Activated CD8-positive, alpha-beta memory T cell treated with anti-CD3 and anti-CD28 coated beads, Interleukin-2, amount 50 U/mL, for 4 hours (primary cell): ENCODE measurements around the gene SHLD3.
"Not testable (repeated sequence)": the region's sequence is repeated elsewhere in the genome, so short reads cannot be mapped to it uniquely, and the experiment has no call there.

Source experiments
- DNase-seq: peaks from one replicate; pipeline ENCODE4 v3.0.0-alpha.2; 2020

Gene SHLD3, protein sequence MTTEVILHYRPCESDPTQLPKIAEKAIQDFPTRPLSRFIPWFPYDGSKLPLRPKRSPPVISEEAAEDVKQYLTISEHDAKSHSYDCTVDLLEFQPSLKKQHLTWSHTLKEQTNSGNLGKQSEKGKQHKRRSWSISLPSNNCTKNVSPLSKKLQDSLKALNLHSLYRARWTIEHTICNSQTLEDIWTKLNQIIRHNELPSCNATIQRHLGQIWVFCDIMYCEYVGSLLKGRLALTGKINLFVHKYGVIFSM

DNA sequence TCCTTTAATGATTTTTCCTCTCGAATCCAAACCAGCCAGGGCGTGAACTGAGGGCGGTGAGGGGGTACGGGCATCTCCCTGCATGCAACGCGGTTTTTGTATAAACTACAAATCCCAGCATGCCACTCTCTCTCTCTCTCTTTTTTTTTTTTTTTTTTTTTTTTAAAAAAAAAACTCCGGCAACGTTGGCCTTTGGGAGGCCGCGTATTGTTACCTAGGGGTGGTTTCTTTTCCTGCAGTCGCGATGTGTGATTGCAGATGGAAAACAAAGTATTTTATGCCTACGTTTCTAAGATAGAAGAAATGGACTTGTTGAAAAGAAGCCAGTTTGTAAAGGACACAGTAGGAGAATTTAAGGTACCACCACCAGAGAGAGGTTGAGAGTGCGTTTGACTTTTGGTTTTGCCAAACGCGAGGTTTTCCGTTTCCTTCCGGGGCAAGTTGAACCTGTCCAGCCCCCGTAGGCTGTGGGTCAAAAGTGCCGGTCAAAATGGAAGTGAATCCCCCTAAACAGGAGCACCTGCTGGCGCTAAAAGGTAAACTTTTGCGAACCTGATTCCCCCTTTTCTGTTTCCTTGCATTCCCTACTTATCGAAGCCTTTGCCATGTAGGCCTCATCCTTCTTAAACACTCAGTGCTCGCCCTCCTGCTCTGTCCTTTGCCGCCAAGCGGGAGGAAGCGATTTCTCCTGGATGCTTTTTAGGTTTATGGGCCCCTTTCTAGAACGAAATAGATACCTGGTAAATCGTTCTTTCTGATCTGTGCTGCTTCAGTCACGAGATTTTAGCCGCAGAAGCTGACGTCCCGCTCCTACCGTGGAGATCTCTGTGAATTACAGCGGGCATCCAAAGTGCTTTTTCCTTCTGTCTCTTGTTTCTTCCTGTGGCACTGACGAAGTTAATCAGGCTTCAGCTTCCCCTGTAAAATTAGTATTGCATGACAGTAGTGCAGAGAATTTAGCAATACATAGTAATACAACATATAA is at the start of gene SHLD3, which contains the start of gene TRAPPC13:
TSS of gene SHLD3 (plus strand) at position 457 of the 985 bp plus-strand sequence. CDS start 4,561 bp downstream, outside the sequence.
TSS of gene TRAPPC13 (plus strand) at position 457 of the 985 bp plus-strand sequence. CDS start at position 491, 34 bp downstream.
- DNase-seq = peak; percentile 74

DNA sequence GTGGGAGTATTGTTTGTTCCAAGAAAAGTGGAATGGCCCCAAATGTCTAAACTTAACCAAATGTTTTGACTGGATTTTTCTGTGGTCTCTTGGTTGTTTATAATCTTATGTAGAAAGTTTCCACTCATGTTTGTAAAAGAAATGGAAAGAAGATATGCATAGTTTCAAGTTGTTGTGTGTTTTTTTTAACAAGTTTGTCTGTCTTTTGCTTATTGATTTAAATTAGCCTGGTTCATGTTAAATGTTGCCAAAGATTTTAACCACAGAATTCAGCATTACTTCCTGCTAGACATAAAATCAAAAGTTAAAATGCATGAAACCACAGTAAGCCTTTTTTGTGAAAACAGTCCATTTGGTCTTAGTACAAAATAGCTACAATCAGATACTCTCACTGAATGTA is 47.7 kb upstream of the SHLD3 start:
- DNase-seq = no peak

DNA sequence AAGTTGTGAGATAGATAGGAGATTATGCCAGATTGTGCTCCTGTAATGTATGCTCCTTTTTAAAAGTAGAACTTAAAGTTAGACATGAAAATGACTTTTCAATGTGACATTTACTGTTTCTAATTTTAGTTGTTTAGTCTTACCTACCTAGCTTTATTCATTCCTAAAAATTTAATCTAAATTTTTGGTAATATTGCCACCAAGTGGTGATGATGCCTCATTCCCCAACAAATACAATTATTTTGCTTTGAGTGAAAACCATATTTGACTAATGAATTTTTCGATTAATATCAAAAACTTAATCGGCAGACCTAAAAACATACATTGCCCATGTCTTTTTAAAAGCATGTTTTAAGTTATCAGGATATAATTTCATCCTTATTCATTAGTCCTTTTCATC is 36.1 kb upstream of the SHLD3 start:
- no peak for DNase-seq

DNA sequence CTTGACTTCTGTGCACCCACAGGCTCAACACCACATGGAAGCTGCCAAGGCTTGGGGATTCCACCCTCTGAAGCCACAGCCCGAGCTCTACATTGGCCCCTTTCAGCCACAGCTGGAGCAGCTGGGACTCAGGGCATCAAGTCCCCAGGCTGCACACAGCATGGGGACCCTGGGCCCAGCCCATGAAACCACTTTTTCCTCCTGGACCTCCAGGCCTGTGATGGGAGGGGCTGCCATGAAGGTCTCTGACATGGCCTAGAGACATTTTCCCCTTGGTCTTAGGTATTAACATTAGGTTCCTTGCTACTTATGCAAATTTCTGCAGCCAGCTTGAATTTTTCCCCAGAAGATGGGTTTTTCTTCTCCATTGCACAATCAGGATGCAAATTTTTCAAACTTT is 23.1 kb upstream of the SHLD3 start:
- DNase-seq = not testable (repeated sequence)

DNA sequence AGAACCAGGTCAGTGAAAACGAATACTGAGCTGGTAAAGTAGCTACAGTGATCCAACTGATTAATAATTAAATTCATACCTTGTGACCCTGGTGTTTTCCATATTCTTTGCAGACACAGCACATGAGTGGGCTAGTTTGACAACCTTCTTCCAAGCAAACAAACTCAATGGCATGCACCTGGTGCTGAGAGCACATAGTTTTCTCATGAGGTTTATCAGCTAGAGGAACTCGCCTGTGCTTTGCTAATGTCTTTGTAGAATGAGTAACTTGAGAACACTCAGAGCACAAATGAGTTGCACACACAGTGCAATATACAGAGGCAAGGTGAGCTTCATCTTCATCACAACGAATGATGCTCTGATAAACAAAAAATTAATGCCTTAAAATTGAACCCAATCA is 13.3 kb upstream of the SHLD3 start:
- DNase-seq = no peak

DNA sequence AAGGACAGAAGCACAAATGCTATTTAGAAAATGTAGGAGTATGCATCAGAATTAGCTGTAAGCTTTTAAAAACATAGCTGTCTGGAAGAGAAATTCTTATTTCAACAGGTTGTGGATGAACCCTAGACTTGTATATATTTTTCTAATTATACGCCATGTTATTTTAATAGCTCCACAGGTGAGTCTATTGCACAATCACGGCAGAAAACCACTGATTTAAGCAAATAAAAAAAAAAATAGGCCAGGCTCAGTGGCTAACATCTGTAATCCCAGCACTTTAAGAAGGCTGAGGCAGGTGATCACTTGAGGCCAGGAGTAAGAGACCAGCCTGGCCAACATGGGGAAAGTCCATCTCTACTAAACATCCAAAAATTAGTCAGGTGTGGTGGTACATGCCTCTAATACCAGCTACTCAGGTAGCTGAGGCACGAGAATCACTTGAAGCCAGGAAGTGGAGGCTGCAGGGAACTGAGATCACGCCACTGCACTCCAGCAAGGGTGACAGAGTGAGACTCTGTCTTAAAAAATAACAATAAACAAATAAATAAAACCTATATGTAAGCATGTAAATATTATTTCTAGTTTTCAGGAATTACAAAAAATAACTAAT is 12.4 kb upstream of the SHLD3 start:
- DNase-seq = no peak

DNA sequence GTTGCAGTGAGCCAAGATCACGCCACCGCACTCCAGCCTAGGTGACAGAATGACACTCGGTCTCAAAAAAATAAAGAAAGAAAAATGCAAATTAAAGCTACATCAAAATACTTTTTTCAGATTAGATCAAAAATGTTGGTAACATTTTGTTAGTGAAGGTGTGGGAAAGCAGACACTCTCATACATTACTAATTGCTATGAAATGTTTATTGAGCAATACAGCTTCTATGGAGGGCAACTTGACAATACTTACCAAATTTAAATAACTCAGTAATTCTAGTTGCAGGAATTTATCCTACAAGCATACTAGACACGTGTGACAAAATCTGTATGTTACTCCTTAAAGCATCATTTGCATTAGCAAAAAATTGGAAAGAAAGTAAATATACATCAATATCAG is 4.8 kb upstream of the SHLD3 start:
- DNase-seq = no peak

DNA sequence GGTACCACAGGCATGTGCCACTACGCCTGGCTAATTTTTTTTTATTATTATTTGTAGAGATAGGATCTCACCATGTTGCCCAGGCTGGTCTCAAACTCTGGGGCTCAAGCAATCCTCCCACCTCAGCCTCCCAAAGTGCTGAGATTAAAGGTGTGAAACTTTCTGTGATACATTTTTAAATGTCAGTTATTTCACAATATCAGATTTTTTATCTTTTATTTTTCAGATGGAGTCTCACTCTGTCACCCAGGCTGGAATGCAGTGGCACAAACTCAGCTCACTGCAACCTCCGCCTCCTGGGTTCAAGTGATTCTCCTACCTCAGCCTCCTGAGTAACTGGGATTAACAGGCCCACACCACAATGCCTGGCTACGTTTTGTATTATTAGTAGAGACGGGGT is 2.9 kb upstream of the SHLD3 start:
- not testable (repeated sequence) for DNase-seq

DNA sequence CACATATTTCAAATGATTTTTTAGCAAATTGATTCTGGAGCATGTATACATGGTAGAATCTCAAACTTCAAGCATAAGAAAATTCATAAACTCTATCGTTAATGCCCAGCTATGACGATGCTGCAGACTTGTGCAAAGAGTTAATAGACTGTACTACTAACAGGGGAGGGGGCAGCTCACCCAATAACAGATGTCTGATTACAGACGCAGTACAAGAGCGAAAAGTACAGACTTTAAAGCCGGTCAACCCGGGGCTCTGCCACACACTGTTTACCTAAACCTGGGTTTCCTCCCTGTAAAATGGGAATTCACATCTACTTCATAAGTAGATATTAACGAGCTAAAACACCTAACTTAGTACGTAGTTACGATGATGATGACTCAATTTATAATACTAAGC is 1.3 kb upstream of the SHLD3 start:
- no peak for DNase-seq

DNA sequence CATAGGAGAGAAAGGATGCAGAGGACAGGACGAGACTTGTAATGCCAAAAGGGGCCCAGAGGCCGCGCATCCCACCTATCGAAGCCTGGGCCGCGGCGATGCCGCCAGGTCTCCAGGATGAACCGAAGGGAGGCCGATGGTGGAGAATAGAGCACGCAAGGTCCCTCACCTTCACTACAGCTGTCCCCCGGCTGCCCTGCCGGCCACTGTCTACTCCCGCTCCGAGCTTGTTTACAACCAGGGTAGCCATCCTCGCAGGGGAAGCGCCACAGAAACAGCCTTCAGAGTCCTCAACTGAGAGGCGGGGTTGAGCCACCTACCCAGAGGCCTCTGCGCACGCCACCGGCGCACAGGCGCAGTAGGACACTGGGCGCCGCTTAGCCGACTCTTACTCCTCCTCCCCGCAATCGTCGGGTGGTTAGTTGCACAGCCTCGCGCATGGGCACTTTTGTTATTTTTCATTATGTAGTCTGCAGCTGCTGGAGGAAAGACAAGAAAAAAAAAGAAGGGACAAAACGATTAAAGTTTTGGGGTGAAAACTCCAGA is 729 bp upstream of the SHLD3 start, which contains the start of gene TRIM23:
TSS of gene TRIM23 (minus strand) at position 309 of the 546 bp plus-strand sequence. CDS start at position 250, 59 bp downstream.
- peak; percentile 87 for DNase-seq

DNA sequence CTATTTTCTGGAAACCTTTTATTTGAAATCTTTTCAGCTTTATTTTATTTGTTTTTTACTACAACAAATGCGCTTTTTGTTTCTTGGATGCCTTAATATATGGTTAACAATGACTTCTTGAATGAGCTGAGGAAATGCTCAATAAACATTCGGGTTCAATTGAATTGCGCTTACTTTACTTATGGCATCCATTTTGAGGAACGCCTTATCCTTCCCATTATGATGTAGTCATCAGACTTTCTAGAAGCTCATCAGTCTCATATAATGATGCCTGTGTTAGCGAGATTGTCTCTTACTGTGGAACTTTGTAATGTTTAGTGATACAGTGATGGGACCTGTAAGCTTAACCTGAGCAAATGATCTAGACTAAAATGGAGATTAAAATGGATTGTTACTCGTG is 916 bp downstream of the SHLD3 start:
- no peak for DNase-seq

DNA sequence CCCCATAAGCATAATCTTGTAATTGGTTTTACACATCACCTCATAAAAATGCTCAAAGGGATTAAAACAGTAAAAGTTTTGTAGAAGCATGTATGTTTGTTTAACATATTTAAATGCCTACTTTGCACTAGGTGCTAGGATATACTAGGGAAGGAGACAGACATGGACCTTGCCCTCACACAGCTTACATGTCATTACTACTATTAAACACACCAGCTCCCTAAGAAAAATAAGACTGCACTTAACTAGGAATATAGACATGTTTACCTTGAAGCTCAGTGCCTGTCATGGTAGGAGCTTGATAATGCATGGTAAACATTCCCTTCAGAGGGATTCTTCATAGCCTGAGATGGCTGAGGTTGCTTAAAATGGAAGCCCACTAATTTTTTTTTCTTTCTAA is 6.2 kb downstream of the SHLD3 start:
- DNase-seq = no peak

DNA sequence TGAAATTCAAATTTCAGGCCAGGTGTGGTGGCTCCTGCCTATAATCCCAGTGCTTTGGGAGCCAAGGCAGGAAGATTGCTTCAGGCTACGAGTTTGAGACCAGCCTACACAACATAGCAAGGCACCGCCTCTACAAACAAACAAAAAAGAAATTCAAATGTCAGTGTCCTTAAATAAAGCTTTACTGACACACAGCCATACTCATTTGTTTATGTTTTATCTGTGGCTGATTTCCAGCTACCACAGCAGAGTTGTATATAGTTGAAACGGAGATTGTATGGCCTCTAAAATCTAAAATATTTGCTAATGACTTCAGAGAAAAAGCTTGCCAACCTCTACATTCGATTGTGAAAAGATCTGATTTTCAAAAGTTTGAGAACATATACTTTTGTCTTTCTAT is 15.4 kb downstream of the SHLD3 start:
- DNase-seq = no peak

DNA sequence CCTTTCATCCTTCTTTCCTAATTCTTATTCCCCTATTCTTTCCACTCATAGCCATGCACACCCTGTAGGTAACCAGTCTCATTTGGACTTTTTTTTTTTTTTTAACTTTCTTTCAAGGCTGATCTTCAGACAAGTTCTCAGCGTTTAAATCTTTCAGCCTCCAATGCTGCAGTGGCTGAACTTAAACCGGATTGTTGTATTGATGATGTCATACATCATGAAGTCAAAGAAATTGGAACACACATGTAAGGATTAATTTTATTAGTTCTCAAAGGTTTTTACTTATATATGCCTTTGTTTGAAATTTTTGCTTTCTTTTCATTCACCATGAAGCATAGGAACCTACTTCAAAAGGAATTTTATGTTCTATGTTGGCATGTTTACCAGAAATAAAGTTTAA is 22.1 kb downstream of the SHLD3 start:
- no peak for DNase-seq

DNA sequence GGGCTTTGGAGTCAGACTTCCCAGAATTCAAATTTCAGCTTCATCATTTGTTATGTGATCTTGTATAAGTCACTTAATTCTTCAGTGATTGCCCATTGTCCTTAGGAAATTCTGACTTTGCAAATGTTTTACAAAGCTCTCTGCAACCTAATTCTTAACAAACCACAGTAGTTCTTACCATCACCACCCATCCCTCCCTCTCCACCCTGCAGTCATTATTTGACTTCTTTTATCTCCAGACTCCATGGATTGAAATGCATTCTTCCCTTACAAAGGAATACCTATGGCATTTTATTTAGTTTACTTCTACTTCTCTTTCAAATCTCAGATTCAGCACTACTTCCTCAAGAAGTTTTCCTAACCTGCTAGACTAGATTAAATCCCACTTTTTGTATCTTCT is 23.1 kb downstream of the SHLD3 start:
- no peak for DNase-seq

DNA sequence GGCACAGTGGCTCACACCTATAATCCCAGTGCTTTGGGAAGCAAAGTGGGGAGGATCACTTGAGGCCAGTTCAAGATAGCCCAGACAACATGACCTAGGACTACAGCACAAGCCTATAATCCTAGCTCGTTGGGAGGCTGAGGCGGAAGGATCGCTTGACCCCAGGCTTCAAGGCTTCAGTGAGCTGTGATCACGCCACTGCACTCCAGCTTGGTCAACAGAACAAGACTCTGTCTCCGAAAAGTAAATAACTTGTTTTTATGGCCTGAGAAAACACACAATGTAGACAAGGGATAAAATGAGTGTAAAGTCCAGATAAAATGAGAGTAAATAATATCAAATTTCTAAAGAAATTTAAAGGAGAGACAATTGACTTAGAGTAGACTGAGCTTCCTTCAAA is 26.3 kb downstream of the SHLD3 start:
- DNase-seq = no peak

DNA sequence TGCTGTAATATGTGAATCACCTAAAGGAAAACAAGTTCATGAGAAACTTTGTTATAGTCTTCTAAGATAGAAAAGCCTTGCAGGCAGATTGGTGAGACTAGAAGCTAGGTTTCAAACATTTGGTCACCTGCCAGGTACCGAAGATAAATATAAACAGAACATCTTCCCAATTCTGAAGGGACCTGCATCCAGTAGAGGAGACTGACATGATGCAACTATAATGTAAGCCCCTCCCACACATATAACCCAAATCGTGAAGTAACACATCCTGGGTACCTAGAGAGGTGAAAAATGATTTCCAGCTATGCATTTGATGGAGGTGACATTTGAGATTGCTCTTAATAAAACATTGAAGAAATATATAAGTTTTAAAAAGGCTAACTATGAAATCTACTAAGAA is 29.9 kb downstream of the SHLD3 start:
- no peak for DNase-seq

DNA sequence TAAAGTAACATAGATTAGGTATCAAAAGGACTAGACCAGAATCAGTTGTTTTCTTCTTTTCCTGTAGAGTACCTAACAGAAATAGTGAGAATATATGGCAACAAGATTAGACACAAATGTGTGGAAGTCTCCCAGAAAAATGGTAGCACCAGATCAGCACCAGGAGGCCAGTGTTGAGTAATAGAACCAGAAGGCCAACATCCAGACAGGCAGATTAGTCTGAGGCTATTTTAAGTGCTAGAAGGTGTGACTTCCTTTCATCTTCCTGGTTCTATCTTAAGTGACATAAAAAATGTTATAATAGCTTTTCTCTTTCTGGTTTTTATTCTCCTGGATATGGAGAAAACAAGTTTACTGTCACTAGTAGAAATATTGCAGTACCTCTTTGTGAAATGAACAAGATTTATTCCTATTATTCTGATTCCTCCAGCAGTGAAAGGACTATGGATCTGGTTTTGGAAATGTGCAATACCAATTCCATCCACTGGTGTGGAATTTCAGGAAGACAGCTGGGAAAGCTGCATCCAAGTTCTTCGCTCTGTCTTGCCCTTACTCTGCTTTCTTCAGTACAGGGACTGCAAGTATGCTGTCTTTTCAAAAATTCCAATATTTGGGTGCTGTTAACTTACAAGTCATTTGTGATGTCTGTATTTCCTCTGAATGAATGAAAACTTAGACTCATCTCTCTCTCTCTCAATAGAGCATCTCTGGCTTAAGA is 39.1 kb downstream of the SHLD3 start:
- no peak for DNase-seq

DNA sequence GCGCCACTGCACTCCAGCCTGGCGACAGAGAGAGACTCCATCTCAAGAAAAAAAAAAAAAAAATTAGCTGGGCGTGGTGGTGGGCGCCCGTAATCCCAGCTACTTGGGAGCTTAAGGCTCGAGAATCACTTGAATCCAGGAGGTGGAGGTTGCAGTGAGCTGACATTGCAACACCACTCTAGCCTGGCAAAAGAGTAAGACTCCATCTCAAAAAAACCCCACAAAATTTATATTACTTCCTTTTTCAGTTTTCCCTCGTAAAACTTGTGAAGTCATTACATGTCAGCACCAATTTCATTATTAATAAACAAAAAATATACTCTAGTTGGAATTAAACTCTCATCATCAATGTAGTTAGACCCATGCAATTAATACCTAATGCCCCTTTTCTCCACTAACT is 43.9 kb downstream of the SHLD3 start:
- DNase-seq = no peak

DNA sequence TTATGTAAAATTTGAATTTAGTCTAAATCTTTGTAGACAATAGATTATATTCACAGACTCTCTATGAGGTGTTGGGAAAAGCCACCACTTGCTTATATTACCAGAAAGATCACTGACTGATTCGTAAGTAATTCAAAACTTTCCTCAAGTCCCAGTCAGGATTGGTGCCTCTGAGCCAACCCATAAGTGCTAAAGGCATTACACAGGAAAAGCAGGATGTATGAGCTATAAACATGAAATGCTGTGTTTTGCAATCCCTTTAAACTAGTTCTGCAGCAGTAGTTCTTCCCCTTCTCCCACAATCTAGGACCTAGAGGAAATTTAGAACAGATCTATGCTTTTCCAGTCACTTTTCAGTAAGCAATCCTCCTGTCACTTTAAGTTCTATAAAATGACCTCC is 48.0 kb downstream of the SHLD3 start:
- no peak for DNase-seq

DNA sequence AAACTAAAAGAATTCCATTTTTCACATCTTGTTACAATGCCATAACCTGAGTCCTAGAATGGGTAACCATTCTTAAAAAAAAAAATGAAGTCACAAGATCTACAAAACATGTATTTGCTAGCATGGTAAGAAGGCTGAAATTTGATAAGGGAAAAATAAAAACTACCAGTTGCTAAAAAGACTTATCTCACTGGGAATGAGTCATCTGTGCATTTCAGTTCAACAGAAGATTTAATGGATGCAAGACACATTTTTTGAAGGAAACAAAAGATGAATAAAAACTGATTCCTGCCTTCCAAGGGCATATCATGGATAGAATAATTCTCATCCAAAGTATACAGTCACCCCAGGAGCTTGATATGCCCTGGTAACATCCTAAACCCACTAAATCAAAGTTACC is 49.9 kb downstream of the SHLD3 start:
- no peak for DNase-seq

DNA sequence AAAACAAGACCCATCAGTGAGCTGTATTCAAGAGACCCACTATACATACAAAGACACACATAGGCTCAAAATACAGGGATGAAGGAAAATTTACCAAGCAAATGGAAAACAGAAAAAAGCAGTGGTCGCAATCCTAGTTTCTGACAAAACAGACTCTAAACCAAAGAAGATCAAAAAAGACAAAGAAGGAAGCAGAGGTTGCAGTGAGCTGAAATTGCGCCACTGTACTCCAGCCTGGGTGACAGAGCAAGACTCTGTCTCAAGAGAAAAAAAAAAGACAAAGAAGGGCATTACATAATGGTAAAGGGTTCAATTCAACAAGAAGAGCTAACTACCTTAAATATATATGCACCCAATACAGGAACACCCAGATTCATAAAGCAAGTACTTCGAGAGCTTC is 51.2 kb downstream of the SHLD3 start:
- not testable (repeated sequence) for DNase-seq
